Mesothelial cell of epicardium (in vitro differentiated cells): ENCODE data around the gene FAXDC2. TPM values are rescaled to one million over a fixed set of nuclear protein-coding genes. Genes with fewer than 3 reads are reported as not detected.
A peak's percentile ranks its signal among the peaks of the same experiment; 100 is the strongest.

Experiments
- DNase-seq, 2 experiments: peaks; one replicate each; pipeline ENCODE4 v3.0.0; 2021; ENCODE audit warnings: low spot score in 2 of 2; ENCODE audit not compliant: unreplicated experiment in 2 of 2
- H3K27ac Mint-ChIP-seq: 2 replicates; pipeline ENCODE4 v1.8.0; 2021; ENCODE audit warnings: mixed read lengths
- H3K27me3 Mint-ChIP-seq: 2 replicates; pipeline ENCODE4 v1.8.0; 2021; ENCODE audit warnings: low read depth, mixed read lengths
- H3K36me3 Mint-ChIP-seq: 2 replicates; pipeline ENCODE4 v1.8.0; 2021; ENCODE audit warnings: mixed read lengths
- H3K4me1 Mint-ChIP-seq: 2 replicates; pipeline ENCODE4 v1.8.0; 2021; ENCODE audit warnings: mixed read lengths
- H3K4me3 Mint-ChIP-seq: 2 replicates; pipeline ENCODE4 v1.8.0; 2021; ENCODE audit warnings: mild to moderate bottlenecking, moderate library complexity, mixed read lengths
- H3K9me3 Mint-ChIP-seq: 2 replicates; pipeline ENCODE4 v1.8.0; 2021; ENCODE audit warnings: mixed read lengths
- CTCF ChIP-seq: fragments of 200-600 bp; sonication (generic); IDR thresholded peaks from one replicate; pipeline ENCODE4 v1.5.0; 2021; ENCODE audit warnings: antibody characterized with exemption; ENCODE audit not compliant: unreplicated experiment
- total RNA-seq: library from RNA; stranded (reverse); gene quantifications from 3 replicates; pipeline ENCODE4 v1.2.1, GENCODE V29; 2021

The FAXDC2 gene
- total RNA-seq, 1 donor from 2014 or later, result 30.6 TPM

- peak overlapping the region; percentile 75 for H3K27ac Mint-ChIP-seq
- H3K9me3 Mint-ChIP-seq, result no peaks in the 10 kb centered on the region
- no peak for TF ChIP-seq CTCF
Observed at GRCh38 chr5:154816891-154817492, 33.4 kb downstream of the FAXDC2 start.

GRCh38 chr5:154815684-154816247, 34.6 kb downstream of the FAXDC2 start:
- Mint-ChIP-seq H3K4me1 (peaks cover 4% of the 10 kb centered on the region), H3K9me3 (no peaks in the 10 kb centered on the region), H3K27me3 (no peaks in the 10 kb centered on the region), H3K36me3 (peaks cover 46% of the 10 kb centered on the region), H3K27ac (peak overlapping the region; percentile 72), H3K4me3 (no peak overlapping the region)
- DNase-seq, result no peak
- TF ChIP-seq CTCF, result no peak

More at GRCh38 chr5:154816891-154817492, 33.4 kb downstream of the FAXDC2 start:
- H3K27me3 Mint-ChIP-seq, result no peaks in the 10 kb centered on the region
- peaks cover 4% of the 10 kb centered on the region for H3K4me1 Mint-ChIP-seq
- no peak for DNase-seq
- H3K4me3 Mint-ChIP-seq, result no peak overlapping the region
- H3K36me3 Mint-ChIP-seq, result peaks cover 52% of the 10 kb centered on the region

GRCh38 chr5:154815025-154815424, 35.4 kb downstream of the FAXDC2 start:
- Mint-ChIP-seq H3K27me3 (no peaks in the 10 kb centered on the region), H3K9me3 (no peaks in the 10 kb centered on the region), H3K4me3 (no peak overlapping the region), H3K27ac (no peak overlapping the region), H3K4me1 (peaks cover 4% of the 10 kb centered on the region), H3K36me3 (peaks cover 43% of the 10 kb centered on the region)
- DNase-seq, result no peak
- no peak for TF ChIP-seq CTCF

GRCh38 chr5:154813736-154814135, 36.7 kb downstream of the FAXDC2 start:
- Mint-ChIP-seq H3K4me3 (no peak overlapping the region), H3K27ac (no peak overlapping the region), H3K4me1 (peaks cover 4% of the 10 kb centered on the region), H3K27me3 (no peaks in the 10 kb centered on the region), H3K36me3 (peaks cover 41% of the 10 kb centered on the region), H3K9me3 (no peaks in the 10 kb centered on the region)
- DNase-seq, result no peak
- no peak for TF ChIP-seq CTCF

GRCh38 chr5:154813158-154813557, 37.2 kb downstream of the FAXDC2 start:
- DNase-seq, result no peak
- Mint-ChIP-seq H3K27ac (no peak overlapping the region), H3K36me3 (peaks cover 41% of the 10 kb centered on the region), H3K27me3 (no peaks in the 10 kb centered on the region), H3K9me3 (no peaks in the 10 kb centered on the region), H3K4me3 (no peak overlapping the region), H3K4me1 (peaks cover 4% of the 10 kb centered on the region)
- no peak for TF ChIP-seq CTCF
